ENCODE results near the gene GALNT2.

The GALNT2 gene

DNA sequence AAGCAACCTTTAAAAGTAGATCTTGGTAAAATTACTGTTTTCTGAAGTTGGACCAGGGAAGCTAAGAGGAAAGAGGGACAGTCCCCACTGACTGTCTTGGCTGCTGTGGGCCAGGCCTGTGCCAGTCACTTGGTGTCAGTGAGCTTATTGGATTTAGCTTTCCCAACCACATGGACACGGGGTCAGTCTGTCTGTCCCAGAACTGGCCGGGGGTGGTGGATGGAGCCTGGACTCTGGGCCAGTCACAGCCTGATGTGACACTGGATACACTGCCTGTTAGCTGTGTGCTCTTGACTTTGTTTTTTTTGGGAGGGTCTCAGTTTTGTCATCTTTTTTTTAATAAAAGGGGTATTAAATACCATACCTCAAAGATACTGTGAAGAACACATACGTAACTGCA lies 96.7 kb downstream of the GALNT2 start:
- no peak for DNase-seq (ENCODE audit: low read depth in 2 of 2)

DNA sequence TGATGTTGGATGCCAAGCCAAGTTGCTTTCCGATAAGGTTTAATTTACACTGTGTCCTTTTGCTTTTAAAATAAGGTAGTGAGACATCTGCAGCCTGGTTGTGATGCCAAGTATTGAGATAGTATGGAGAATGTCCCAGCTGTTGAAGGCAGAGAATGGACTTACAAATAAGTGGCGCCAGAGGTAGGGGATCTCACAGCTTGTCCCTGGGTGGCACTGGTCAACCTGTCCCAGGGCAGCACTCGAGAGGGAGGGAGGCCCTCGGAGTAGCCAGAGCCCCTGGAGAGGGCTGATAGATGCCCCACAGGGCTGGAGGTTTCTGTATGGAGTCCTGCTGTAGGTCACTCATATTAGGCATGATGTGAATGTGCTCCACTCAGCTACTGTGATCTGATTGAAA lies 98.5 kb downstream of the GALNT2 start:
- no peak for DNase-seq (ENCODE audit: low read depth in 2 of 2)

DNA sequence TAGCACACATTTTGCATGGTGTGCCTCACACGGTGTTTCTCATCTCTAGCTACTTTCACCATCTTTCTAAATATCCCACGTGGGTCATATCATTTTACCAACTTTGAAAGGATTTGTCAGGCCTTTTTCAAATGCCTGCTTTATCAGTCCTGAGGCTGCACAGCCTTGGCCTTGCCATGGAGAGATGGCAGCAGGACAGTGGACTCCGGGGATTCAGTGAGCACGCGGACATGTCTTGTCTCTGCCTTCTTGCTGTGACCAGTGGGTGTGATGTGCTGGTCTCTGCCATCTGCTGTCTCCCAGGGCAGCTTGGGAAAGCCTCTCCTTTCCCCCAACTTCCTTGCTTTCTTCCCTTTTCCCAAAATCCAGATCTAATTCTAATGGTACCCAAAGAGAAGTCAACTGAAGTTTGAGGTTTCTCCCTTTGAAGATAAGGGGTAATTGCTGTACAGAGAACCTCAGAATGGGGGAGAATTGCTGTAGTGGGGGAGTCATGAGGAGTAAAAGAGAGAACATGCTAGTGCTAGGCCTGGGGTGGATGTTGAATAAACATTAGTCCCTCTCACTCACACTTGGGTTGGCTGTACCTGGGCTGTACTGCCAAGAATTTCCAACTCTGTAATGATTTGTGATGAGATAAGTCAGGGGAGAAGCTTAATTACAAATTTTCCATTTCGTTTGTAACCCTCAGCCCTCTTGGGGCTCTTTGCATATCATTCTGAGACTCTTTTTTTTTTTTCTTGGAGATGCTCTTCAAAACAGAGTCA lies 99.5 kb downstream of the GALNT2 start:
- DNase-seq (ENCODE audit: low read depth in 2 of 2) = no peak

DNA sequence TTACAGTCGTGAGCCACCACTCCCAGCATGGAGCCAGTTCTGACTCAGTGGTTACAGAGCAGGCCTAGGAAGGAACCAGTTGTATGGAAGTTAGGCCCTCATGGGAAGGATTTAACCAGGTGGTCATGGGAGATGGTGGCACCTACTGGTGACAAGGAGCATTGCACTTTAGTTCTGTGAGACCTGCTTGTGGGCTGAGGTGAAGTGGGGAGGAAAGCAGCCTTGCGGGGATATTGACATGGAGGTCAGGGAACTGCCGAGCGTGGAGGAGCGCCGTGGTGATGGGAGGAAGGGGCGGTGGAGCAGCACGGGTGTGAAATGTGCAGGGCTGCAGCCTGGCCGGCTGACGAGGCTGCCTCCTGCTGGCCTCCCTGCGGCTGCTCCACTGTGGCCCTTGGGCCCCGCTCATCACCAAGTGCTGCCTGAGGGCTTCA lies 100.4 kb downstream of the GALNT2 start:
- peak in 1 of 2 donors; percentile 19 for DNase-seq (ENCODE audit: low read depth in 2 of 2)

DNA sequence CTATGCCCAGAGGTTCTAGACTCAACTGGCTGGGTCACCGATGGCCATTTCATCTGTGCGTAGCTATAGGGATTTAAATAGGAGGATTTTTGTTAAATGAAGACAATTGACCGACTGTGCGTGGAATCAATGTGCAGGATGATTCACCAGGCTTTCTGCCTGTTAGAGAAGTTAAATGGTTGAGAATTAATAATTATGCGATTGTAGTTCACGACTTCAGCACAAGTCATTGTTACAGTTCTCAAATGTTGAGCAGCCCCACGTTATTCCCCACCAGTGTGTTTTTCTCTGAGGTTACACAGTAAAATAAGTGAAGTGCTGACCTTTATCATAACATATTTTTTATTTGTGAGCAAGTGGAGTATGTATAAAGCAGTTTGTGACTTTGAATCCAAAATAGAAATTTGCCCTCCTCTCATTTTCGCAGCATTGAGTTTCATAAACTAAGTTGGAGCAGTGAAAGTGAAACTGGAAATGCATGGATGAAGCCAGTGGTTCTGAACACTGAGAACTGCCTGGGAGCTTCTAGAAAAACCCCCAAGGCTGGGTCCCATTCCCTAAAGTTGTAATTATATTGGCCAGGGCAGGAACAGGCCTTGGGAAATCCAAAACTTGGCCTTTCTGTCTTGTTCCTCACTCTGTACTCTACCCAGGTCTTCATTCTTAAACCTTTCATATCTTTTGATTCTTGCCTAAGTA lies 102.6 kb downstream of the GALNT2 start:
- DNase-seq (ENCODE audit: low read depth in 2 of 2) = no peak

DNA sequence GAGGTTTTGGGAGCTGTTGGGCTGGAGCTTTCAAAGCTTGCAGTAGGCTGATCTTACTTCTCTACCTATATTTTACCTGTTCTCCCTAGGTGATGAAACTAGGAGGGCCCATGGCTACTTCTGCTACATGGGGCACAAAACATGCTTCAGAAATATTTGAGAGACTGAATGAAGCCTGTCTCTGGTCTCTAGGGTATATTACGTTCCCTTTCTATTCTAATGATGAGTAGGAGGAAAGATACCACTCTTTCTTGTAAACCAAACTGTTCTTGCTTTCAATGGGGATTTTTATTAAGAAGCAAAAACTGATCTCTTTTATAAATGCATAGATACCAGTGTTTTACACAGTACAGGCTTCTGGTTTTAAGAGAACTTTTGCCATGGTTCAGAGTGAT lies 103.1 kb downstream of the GALNT2 start:
- no peak for DNase-seq (ENCODE audit: low read depth in 2 of 2)

DNA sequence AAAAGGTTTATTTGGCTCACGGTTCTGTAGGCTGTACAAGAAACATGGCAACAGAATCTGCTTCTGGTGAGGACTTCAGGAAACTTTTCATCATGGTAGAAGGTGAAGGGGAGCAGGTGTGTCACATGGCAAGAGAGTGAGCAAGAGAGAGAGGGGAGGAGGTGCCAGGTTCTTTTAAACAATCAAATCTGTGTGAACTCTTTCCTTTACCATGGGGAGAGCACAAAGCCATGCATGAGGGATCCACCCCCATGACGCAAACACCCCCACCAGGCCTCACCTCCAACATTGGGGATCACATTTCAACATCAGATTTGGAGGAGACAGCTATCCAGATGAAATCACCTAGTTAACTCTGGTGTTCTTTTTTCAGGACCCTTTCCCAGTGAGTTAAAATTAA lies 103.6 kb downstream of the GALNT2 start:
- DNase-seq (ENCODE audit: low read depth in 2 of 2) = no peak

DNA sequence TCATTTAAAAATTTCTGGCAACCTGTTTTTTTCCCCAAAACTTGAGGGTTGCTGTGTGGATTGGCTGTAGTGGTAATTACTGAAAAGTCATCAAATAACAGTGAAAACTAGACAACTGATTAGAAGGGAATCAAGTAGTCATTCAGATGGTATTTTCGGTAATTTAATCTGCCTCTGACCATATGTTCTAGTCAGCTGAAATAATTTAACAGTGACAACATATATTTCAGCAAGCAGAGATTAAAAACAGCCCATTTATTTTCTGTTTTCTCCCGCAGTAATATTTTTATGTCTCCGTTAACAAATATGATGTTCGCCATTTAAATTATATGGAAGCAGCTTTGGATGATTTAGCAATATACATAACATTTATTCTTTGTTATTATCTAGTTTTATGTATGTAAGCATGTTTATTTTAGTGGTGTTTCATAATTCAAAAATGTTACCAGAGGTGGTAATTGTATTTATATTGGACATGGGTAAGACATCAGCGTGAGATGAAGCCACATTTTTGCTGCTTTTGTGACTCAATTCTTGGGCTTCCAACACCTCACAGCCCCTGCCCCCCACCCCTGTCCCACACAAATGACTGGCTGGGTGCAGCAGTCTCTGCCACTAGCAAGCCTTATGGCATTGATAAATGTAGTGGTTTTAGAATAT lies 104.4 kb downstream of the GALNT2 start:
- no peak for DNase-seq (ENCODE audit: low read depth in 2 of 2)

DNA sequence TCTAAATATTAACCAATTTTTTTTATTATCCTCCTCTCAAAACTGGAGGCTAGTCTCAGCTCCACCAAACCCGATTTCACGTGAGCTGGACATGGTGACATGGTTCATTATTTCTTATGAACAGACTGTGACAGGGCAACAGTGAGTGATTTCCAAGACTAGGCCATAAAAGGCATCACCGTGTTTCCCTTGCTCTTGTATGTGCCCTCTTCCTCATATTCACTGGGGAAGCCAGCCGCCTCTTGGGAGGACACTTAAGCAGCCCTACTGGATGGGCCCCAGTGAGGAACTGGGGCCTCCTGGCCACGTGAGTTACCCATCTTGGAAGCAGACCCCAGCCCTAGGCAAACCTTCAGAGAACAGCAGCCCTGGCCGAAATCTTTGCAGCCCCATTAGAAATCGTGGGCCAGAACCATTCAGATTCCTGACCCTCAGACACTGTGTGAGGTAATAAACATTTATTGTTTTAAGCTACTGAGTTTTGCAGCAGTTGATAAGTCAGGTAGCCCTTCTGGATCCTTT lies 105.0 kb downstream of the GALNT2 start:
- DNase-seq (ENCODE audit: low read depth in 2 of 2) = no peak

DNA sequence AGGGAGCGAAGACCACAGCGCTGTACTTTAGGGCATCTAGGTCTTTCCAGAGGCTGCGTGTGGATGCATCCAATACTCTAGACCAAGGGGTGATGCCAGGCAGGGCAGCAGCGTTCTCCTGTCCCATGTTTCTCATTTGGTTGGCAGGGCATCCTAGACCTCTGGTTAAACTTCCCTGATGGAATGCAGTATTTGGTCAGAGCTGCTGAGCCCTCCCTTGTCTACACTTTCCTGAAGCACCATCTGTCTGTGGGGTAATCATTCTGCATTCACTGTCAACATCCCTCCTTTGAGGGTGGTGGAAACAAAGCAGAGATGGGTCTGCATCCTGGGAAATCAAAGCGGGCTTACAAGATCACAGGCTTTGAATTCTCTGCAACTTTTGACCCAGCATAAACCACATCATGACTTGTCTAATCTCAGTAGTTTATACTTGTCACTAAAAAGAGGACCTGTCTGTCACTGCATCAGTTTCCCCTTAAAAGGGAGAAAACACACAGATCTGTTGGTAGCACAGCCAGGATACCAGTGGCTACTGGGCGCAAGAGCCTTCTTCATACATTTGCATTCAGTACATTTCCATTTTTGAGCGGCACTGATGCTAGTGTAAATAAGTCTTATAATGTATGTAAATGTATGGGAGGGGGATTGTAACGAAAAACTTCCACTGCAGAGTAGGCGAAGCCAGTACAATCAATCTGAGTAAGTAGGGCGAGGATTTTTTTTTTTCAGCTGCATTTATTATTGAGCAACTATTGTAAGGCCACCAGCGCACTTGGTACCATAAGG lies 106.3 kb downstream of the GALNT2 start:
- DNase-seq (ENCODE audit: low read depth in 2 of 2) = no peak

DNA sequence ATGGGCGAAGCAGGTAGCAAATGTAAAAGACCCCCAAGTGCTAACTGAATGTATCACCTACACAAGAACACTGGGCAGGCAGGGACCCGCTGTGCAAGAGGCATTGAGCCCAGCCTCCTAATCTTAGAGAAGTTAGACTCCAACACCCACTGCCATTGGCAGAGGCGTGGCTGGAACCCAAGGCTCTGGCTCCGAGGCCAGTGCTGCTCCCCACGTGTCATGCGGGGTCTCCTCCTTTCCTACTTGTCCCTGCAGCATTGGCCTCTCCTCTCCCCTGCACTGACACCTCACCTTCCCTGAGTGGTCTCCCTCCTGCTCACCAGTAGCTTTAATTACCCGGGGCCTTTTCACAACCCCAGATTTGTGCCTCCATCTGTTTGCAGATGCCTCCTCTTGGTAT lies 107.0 kb downstream of the GALNT2 start:
- no peak for DNase-seq (ENCODE audit: low read depth in 2 of 2)

DNA sequence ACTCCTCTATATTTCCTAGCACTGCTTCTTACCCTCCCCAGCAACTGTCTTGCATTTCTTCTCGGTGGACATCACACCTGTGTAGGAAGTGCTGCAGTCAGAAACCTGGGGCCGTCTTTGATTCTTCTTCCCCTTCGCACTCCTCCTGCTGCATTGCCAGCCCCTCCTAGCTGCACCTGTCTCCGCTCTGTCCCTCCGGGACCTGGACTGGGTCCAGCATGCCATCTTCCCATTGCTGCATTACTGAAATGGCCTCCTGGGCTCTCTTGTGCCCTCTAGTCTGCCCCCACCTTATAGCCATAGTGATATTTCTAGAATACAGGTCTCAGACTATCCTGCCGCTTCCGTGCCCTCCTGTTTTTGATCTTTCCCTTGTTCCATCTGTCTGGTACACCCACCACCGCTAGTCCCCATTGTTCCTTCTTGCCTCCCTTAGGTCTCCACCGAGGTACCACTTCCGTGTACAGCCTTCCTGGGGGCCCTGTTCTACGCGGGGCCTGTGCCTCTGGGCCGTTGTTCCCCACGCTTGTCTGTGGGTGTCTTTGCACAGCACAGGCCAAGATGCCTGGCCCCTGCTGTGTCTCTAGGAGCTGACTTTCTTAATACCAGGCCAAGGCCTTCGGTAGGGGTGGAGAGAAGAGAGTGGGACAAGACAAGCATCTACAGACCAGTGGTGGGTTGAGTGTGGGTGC lies 107.6 kb downstream of the GALNT2 start:
- no peak for DNase-seq (ENCODE audit: low read depth in 2 of 2)

DNA sequence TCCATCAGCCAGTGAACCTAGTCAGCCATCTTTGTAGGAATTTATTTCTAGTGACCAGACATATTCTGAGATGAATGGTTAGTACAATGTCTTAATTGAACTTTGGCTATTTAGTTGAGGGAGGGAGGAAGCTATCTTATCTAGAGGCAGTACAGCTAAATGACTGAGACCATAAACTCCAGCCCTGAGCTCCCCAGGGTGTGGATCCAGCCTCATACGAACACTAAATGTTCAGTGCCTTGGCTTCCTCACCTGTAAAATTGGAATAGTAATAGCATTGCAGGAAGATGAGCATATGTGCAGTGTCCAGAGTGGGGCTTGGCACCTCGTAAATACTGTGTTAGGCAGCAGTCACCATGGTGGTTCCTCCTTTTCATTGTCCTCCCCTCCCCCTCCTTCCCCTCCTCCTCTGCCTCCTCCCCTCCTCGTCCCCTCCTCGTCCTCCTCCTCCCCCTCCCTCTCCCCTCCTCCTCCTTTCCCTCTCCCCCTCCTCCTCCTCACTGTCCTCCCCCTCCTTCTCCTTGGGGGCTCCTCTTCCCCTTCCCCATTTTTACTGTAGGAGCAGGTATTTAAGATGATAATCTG lies 108.2 kb downstream of the GALNT2 start:
- no peak for DNase-seq (ENCODE audit: low read depth in 2 of 2)

DNA sequence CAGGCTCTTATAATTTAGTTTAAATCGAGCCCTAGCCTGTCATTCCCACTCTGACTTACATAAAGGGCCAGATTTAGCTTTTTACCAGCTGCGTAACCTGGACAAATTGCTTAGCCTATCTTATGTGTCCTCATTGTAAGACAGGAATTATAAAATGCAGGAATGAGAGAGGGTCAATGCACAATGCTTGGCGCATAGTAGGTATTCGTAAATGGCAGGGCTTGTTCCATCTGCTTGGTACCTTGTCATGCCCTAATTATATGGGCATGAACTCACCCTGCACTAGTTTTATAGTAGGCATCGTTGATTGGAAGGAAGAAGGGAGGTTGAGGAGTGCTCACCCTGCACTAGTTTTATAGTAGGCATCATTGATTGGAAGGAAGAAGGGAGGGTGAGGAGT lies 108.8 kb downstream of the GALNT2 start:
- DNase-seq (ENCODE audit: low read depth in 2 of 2) = no peak

DNA sequence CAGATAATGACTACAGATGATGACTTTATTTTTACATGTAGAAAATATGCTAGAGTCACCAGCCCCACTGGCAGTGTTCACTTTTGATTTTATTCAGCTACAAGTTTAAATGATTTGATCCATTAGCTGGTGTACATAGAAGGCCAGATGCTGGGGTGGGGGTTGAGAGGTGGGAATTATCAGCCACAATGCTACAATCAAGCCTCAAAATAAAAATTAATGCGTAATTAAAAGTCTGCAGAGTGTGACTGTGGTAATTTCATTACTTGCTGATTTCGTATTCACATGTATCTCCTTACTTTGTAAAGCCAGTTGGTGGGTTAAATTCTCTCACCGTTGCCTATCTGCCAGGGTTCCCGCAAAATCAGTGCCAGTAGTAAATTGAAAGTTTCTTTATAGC lies 109.3 kb downstream of the GALNT2 start:
- DNase-seq (ENCODE audit: low read depth in 2 of 2) = no peak

DNA sequence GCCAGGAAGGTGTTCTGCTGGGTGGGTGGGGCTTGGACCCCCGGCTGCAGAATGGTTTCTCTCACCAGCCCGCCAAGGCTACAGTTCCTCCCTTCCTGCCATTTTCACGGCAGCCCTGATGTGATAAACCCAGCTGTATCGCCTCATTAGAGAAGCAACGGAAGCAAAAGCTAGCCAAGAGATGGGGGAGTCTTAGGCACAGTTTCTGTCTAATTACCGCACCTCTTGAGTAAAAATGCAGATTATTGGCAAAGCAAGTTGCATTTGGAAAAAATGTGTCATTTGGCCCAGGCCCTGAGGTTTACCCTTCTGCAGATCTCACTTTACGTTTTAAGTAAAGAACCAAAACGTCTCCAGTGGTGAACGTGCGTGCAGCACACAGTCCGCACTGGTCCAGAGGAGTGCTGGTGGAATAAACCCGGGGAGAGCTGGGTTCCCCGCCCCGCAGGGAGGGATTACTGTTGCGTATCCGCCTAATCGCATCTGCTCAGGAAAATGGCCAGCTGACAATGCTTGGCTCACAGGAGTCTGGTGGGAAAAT lies 109.9 kb downstream of the GALNT2 start:
- no peak for DNase-seq (ENCODE audit: low read depth in 2 of 2)

DNA sequence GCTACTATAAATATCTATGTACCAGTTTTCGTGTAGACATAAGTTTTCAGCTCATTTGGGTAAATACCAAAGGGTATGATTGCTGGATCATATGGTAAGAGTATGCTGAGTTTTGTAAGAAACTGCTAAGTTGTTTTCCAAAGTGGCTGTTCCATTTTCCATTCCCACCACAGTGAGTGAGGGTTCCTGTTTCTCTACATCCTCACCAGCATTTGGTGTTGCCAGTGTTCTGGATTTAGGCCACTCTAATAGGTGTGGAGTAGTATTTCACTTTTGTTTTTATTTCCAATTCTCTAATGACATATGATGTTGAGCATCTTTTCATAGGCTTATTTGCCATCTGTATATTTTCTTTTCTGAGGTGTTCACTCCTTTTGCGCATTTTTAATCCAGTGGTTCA lies 112.2 kb downstream of the GALNT2 start:
- no peak for DNase-seq (ENCODE audit: low read depth in 2 of 2)

DNA sequence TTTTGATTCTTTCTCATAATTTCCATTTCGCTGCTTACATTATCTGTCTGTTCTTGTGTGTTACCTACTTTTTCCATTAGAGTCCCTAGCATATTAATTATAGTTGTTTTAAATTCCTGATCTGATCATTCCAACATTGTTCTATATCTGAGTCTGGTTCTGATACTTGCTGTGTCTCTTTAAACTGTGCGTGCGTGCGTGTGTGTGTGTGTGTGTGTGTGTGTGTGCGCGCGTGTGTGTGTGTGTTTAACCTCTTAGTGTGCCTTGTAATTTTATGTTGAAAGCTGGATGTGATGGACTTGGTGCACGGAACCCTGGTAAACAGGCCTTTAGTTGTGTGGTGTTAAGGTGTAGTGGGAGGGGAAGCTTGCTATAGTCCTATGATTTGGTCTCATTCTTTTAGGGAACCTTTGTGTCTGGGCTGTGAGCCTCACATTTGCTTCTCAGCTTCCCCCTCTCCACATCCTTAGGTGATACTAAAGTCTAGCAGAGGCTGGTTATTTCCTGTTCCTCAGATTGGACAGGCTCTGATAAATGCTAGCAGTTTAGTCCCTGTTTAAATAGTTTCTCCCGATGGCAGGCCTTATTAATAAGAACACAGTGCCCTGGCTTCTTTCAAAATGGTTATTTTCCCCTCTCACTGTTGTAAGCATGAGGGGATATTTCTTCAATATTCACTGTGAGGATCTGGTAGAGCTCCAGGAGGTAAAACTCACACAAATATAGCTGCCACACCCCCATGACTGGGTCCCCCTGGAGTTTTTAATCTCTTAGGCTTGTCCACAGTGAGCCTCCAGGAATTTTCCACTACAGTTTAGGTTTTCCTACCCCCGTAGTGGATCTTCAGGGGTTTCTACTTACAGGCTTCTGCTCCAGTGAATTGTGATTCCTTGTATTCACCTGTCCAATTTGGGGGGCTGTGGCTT lies 118.3 kb downstream of the GALNT2 start:
- no peak for DNase-seq (ENCODE audit: low read depth in 2 of 2)
